ENCODE results near the gene CASP5. TPM values are rescaled to one million over a fixed set of nuclear protein-coding genes. Genes with fewer than 3 reads are reported as not detected.

The CASP5 gene
- total and polyA plus RNA-seq, 8 donors: 0.45 to 4.3 (median 0.81) TPM; not detected in 5

GRCh38 chr11:104965735-104966134 lies 57.2 kb downstream of the CASP5 start:
- Histone ChIP-seq H3K4me3 (peak overlapping the region in 2 of 4 donors; percentile 52 to 54), H3K27me3 (no peaks in the 10 kb centered on the region), H3K36me3 (peaks cover 0 to 21% (median 13%) of the 10 kb centered on the region in 4 donors), H3K27ac (no peak overlapping the region), H3K4me1 (peaks cover 19 to 45% (median 28%) of the 10 kb centered on the region in 4 donors), H3K9me3 (no peaks in the 10 kb centered on the region)
- no peak for DNase-seq
- TF ChIP-seq EP300 (IDR thresholded peaks at IDR 0.05) (no peak), POLR2A (IDR thresholded peaks at IDR 0.05) (no peak), POLR2AphosphoS5 (IDR thresholded peaks at IDR 0.05) (no peak)
- TF ChIP-seq, protein P1, sequence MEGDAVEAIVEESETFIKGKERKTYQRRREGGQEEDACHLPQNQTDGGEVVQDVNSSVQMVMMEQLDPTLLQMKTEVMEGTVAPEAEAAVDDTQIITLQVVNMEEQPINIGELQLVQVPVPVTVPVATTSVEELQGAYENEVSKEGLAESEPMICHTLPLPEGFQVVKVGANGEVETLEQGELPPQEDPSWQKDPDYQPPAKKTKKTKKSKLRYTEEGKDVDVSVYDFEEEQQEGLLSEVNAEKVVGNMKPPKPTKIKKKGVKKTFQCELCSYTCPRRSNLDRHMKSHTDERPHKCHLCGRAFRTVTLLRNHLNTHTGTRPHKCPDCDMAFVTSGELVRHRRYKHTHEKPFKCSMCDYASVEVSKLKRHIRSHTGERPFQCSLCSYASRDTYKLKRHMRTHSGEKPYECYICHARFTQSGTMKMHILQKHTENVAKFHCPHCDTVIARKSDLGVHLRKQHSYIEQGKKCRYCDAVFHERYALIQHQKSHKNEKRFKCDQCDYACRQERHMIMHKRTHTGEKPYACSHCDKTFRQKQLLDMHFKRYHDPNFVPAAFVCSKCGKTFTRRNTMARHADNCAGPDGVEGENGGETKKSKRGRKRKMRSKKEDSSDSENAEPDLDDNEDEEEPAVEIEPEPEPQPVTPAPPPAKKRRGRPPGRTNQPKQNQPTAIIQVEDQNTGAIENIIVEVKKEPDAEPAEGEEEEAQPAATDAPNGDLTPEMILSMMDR (IDR thresholded peaks at IDR 0.05): no peak
- intact Hi-C loops (cut with DNase I; ENCODE audit: low total_unique reads): no loop called here
- WGBS, 5 donors: 74 to 81% (median 78%) methylated on average over 5 of the region's 5 CpGs

GRCh38 chr11:104964247-104964646 lies 58.7 kb downstream of the CASP5 start:
- WGBS, 5 donors: 86 to 100% (median 97%) methylated on average over 1 of the region's 1 CpG

DNA sequence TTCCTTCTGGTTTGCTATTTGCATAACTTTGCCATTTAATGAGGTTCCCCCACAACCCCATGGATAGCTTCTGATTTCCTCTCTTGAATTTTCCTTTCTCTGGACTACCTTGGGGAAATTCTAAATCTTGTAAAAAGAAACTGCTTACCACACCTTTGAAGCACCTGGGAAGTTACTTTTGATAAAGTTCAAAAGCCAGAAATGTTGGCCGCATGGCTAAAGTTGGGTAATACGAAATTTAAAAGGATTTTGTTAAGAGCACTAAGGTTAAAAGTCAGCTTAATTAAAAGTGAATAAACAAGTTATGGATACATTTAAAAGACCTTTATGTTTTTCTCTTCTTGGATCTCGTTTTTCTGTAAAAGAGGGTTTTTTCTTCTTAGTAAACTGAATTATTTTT lies 60.1 kb downstream of the CASP5 start:
- Histone ChIP-seq H3K27me3 (no peaks in the 10 kb centered on the region), H3K36me3 (peaks cover 0 to 21% (median 13%) of the 10 kb centered on the region in 4 donors), H3K4me1 (peaks cover 14 to 41% (median 22%) of the 10 kb centered on the region in 4 donors), H3K27ac (no peak overlapping the region), H3K4me3 (no peak overlapping the region), H3K9me3 (no peaks in the 10 kb centered on the region)
- DNase-seq: no peak
- WGBS, 5 donors: 86 to 94% (median 91%) methylated on average over 3 of the region's 3 CpGs
- no peak for TF ChIP-seq POLR2A (IDR thresholded peaks at IDR 0.05)
- TF ChIP-seq EP300 (IDR thresholded peaks at IDR 0.05): no peak
- TF ChIP-seq POLR2AphosphoS5 (IDR thresholded peaks at IDR 0.05): no peak
- TF ChIP-seq, protein P1 (IDR thresholded peaks at IDR 0.05): no peak
- intact Hi-C loops (cut with DNase I; ENCODE audit: low total_unique reads): no loop called here

More at GRCh38 chr11:104964247-104964646, 58.7 kb downstream of the CASP5 start:
- no peak overlapping the region for H3K4me3 ChIP-seq
- intact Hi-C loops (cut with DNase I; ENCODE audit: low total_unique reads): no loop called here
- no peak overlapping the region for H3K27ac ChIP-seq
- H3K4me1 ChIP-seq: peaks cover 18 to 41% (median 26%) of the 10 kb centered on the region in 4 donors
- TF ChIP-seq POLR2A (IDR thresholded peaks at IDR 0.05): no peak
- no peak for TF ChIP-seq POLR2AphosphoS5 (IDR thresholded peaks at IDR 0.05)
- no peaks in the 10 kb centered on the region for H3K27me3 ChIP-seq
- H3K9me3 ChIP-seq: no peaks in the 10 kb centered on the region
- H3K36me3 ChIP-seq: peaks cover 0 to 21% (median 13%) of the 10 kb centered on the region in 4 donors
- DNase-seq: no peak

DNA sequence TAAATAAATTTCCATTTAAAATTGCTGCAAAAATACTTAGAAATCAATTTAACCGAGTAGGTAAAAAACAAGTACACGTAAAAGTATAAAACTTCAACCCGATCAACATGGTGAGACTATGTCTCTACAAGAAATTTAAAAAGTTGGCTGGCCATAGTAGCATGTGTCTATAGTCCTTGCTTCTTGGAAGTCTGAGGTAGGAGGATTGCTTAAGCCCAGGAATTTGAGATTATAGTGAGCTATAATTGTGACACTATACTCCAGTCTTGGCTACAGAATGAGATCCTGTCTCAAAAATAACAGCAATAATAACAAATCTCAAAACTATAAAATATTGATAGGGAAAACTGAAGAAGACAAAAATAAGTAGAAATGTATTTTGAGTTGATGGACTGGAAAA lies 65.7 kb downstream of the CASP5 start:
- Histone ChIP-seq H3K27ac (no peak overlapping the region), H3K4me3 (no peak overlapping the region), H3K36me3 (peaks cover 5 to 41% (median 35%) of the 10 kb centered on the region in 4 donors), H3K4me1 (peaks cover 0 to 33% (median 10%) of the 10 kb centered on the region in 4 donors), H3K9me3 (no peaks in the 10 kb centered on the region), H3K27me3 (no peaks in the 10 kb centered on the region)
- WGBS, 5 donors: 63 to 99% (median 95%) methylated on average over 3 of the region's 3 CpGs
- intact Hi-C loops (cut with DNase I; ENCODE audit: low total_unique reads): no loop called here
- TF ChIP-seq, protein P1 (IDR thresholded peaks at IDR 0.05): no peak
- TF ChIP-seq POLR2A (IDR thresholded peaks at IDR 0.05) (no peak), POLR2AphosphoS5 (IDR thresholded peaks at IDR 0.05) (no peak), EP300 (IDR thresholded peaks at IDR 0.05) (no peak)
- no peak for DNase-seq

DNA sequence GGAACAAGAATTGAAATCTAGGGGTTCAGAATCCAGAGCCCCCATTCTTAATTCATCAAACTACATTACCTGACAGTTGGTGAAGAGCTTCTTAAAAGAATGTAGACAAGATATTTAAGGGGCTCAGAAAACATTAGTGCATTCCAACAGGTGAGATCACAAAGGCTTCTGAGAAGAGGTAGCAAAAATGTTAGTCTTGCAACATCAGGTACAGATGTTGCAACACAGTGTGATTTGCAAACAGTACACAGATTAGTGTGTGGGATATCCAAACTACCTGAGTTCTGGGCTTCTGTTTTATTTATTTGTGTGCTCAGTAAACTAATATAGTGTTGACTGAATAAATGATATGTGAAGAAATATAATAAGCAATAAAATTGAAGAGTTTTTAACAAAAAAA lies 66.4 kb downstream of the CASP5 start:
- Histone ChIP-seq H3K27ac (no peak overlapping the region), H3K4me1 (peaks cover 0 to 32% (median 7%) of the 10 kb centered on the region in 4 donors), H3K27me3 (no peaks in the 10 kb centered on the region), H3K4me3 (no peak overlapping the region), H3K9me3 (no peaks in the 10 kb centered on the region), H3K36me3 (peaks cover 5 to 41% (median 39%) of the 10 kb centered on the region in 4 donors)
- intact Hi-C loops (cut with DNase I; ENCODE audit: low total_unique reads): no loop called here
- no peak for TF ChIP-seq POLR2A (IDR thresholded peaks at IDR 0.05)
- TF ChIP-seq, protein P1 (IDR thresholded peaks at IDR 0.05): no peak
- no peak for TF ChIP-seq EP300 (IDR thresholded peaks at IDR 0.05)
- TF ChIP-seq POLR2AphosphoS5 (IDR thresholded peaks at IDR 0.05): no peak
- no peak for DNase-seq
